ENCODE results near the gene GRAMD4. TPM values are rescaled to one million over a fixed set of nuclear protein-coding genes. Genes with fewer than 3 reads are reported as not detected.

The GRAMD4 gene
- total RNA-seq, 4 donors from 2014 or later = 5.6 to 37.0 (median 15.2) TPM

- Histone ChIP-seq H3K27me3 (no peaks in the 10 kb centered on the region), H3K36me3 (no peaks in the 10 kb centered on the region), H3K4me1 (peaks cover 0 to 6% of the 10 kb centered on the region in 2 donors), H3K9me3 (no peaks in the 10 kb centered on the region), H3K27ac (peak overlapping the region; percentile 16 to 47), H3K4me3 (peak overlapping the region in 1 of 2 donors; percentile 53)
- TF ChIP-seq POLR2A (IDR thresholded peaks at IDR 0.05) = no peak
- intact Hi-C loops (cut with DNase I; ENCODE audit: low total_unique reads) = no loop called here
- DNase-seq = no peak
These were observed 41.8 kb upstream of the GRAMD4 start for GRCh38 chr22:46578251-46578823.

DNA sequence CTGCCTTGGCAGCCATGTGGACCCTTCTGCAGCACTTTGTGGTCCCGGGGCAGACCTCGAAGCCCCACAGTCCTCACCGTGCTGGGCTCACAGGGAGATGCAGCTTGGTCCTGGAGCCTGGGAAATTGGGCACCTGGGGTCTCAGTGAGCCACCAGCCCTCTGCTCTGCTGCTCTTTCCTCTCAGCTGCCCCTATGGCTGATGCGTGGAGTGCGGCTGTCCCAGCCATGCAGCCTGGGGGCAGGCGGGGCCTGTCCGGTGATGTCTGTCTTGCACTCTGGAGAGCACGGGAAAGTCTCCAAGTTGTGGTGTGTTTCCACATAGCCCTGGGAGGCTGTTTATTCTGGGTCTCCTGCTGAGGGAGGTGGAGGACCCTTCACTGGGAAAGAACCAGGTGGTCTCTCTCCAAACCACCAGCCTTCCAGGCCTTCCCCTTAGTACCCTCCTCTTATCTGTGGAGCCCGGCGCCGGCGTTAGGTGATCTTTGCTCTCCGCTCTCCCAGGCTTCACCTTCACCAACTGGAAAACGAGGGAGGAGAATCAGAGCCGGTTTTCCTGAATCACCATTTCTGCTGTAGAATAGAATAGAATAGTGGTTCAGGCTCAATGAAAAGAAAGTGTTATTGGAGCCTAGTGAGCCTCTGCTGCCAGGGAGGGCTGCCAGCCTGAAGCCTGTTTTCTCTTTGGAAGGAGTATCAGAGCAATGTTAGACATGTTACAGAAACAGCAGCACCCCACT is 41.2 kb upstream of the GRAMD4 start:
- intact Hi-C loops (cut with DNase I; ENCODE audit: low total_unique reads) = no loop called here
- peak overlapping the region; percentile 16 to 47 for H3K27ac ChIP-seq
- H3K4me1 ChIP-seq = peaks cover 0 to 6% of the 10 kb centered on the region in 2 donors
- no peak for DNase-seq
- no peak overlapping the region for H3K4me3 ChIP-seq
- TF ChIP-seq, protein P1, sequence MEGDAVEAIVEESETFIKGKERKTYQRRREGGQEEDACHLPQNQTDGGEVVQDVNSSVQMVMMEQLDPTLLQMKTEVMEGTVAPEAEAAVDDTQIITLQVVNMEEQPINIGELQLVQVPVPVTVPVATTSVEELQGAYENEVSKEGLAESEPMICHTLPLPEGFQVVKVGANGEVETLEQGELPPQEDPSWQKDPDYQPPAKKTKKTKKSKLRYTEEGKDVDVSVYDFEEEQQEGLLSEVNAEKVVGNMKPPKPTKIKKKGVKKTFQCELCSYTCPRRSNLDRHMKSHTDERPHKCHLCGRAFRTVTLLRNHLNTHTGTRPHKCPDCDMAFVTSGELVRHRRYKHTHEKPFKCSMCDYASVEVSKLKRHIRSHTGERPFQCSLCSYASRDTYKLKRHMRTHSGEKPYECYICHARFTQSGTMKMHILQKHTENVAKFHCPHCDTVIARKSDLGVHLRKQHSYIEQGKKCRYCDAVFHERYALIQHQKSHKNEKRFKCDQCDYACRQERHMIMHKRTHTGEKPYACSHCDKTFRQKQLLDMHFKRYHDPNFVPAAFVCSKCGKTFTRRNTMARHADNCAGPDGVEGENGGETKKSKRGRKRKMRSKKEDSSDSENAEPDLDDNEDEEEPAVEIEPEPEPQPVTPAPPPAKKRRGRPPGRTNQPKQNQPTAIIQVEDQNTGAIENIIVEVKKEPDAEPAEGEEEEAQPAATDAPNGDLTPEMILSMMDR (IDR thresholded peaks at IDR 0.05) = no peak
- no peak for TF ChIP-seq POLR2A (IDR thresholded peaks at IDR 0.05)
- no peaks in the 10 kb centered on the region for H3K27me3 ChIP-seq
- no peaks in the 10 kb centered on the region for H3K9me3 ChIP-seq
- no peaks in the 10 kb centered on the region for H3K36me3 ChIP-seq

- no peaks in the 10 kb centered on the region for H3K9me3 ChIP-seq
- H3K4me3 ChIP-seq = no peak overlapping the region
- TF ChIP-seq POLR2A (IDR thresholded peaks at IDR 0.05) = no peak
- TF ChIP-seq, protein P1 (IDR thresholded peaks at IDR 0.05) = no peak
- H3K27me3 ChIP-seq = no peaks in the 10 kb centered on the region
- DNase-seq = no peak
- H3K36me3 ChIP-seq = no peaks in the 10 kb centered on the region
- peaks cover 0 to 6% of the 10 kb centered on the region in 2 donors for H3K4me1 ChIP-seq
- intact Hi-C loops (cut with DNase I; ENCODE audit: low total_unique reads) = no loop called here
- H3K27ac ChIP-seq = no peak overlapping the region
These were observed 40.3 kb upstream of the GRAMD4 start for GRCh38 chr22:46579751-46580449.

DNA sequence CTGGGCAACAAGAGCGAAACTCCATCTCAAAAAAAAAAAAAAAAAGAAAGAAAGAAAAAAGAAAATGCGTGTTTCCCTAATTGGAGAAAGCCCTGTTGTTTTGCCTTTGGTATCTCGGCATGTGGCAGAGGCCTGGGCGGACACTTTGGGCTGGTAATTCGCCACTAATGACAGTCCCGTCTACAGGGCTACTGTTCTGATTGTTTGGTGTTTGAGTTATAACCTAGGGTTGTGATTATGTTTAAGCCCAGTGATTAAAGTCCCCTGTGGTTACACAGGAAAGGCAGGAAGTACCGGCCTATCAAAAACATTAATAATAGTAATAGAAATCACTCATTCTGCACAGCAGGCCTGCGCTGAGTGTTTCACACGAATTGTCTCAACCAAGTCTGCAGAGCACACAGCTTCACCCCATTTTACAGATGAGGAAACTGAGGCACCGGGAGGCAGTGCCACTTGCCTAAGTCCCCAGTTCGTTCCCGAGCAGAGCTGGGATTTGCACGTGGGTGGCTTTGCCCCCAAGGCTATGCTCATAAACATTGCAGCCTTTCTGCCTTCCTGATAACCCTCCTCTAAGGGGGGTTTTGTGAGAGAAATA is 39.1 kb upstream of the GRAMD4 start:
- peak in 1 of 2 donors; percentile 11 for DNase-seq
- intact Hi-C loops (cut with DNase I; ENCODE audit: low total_unique reads) = no loop called here
- H3K27me3 ChIP-seq = no peaks in the 10 kb centered on the region
- no peak overlapping the region for H3K27ac ChIP-seq
- H3K4me1 ChIP-seq = peaks cover 0 to 6% of the 10 kb centered on the region in 2 donors
- TF ChIP-seq, protein P1 (IDR thresholded peaks at IDR 0.05) = no peak
- TF ChIP-seq POLR2A (IDR thresholded peaks at IDR 0.05) = no peak
- H3K4me3 ChIP-seq = no peak overlapping the region
- H3K36me3 ChIP-seq = no peaks in the 10 kb centered on the region
- H3K9me3 ChIP-seq = no peaks in the 10 kb centered on the region

GRCh38 chr22:46581538-46582244 is 38.5 kb upstream of the GRAMD4 start:
- Histone ChIP-seq H3K27ac (no peak overlapping the region), H3K27me3 (no peaks in the 10 kb centered on the region), H3K4me1 (peaks cover 0 to 6% of the 10 kb centered on the region in 2 donors), H3K4me3 (no peak overlapping the region), H3K9me3 (no peaks in the 10 kb centered on the region), H3K36me3 (no peaks in the 10 kb centered on the region)
- intact Hi-C loops (cut with DNase I; ENCODE audit: low total_unique reads) = no loop called here
- TF ChIP-seq, protein P1 (IDR thresholded peaks at IDR 0.05) = no peak
- no peak for TF ChIP-seq POLR2A (IDR thresholded peaks at IDR 0.05)
- peak in 1 of 2 donors; percentile 19 for DNase-seq

All from uterus (tissue), 4 donors.